GF-D8 (cell line): ENCODE data around the gene MTTP.

Experiments used
- DNase-seq: peaks from one replicate; lab custom pipeline; 2025; lab: John Stamatoyannopoulos, UW

MTTP gene

DNA sequence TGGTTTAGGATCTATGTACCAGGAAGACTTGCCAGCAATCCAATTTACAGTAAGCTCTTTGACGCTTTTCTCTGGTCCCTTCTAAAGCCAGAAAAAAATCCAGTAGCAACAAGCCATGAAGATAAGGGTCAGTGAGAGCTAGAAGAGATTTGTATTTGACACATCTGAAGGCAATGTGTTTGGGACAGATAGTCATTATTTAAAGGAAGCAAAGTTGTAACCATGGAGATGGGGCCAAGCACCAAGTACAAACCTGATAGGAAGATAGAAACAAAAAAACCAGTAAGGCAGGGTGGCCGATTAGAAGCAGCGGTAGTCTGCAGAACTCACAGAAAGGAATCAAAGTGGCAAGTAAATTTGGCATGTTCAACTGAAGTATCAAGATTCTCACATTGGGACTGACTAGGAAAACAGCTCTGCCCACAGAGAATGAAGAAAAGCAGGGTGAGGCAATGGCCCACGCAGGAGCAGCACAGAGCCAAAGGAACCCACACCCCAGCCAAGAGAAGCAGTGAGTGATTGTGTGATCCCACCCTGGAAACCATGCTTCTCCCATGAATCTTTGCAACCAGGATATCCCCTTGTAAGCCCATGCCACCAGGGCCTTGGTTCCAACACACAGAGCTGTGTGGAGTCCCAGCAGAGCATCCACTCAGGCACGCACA, 95.9 kb downstream of the MTTP start:
- DNase-seq = no peak
